Kidney epithelial cell (primary cell): ENCODE measurements around the gene PLXND1. TPM values are rescaled to one million over a fixed set of nuclear protein-coding genes. Genes with fewer than 3 reads are reported as not detected.

Source experiments
- DNase-seq: peaks from one replicate; pipeline ENCODE4 v3.0.0-alpha.2; 2010; ENCODE audit warnings: low read depth
- H3K27me3 ChIP-seq: 2 replicates; pipeline ENCODE4 v1.6.0; 2011; ENCODE audit warnings: low read length; ENCODE audit not compliant: control insufficient read depth, insufficient read depth
- H3K36me3 ChIP-seq: 2 replicates; pipeline ENCODE4 v1.5.1; 2011; ENCODE audit warnings: low read length; ENCODE audit not compliant: control insufficient read depth, insufficient read depth
- H3K4me3 ChIP-seq: 2 replicates; pipeline ENCODE4 v1.5.1; 2011; ENCODE audit warnings: low read depth, mild to moderate bottlenecking, control low read depth, low read length
- total RNA-seq: library from RNA; depleted of rRNA; stranded (reverse); fragments of >200 nt; gene quantifications from 2 replicates; pipeline ENCODE4 v1.2.3, GENCODE V29; 2015
- TF ChIP-seq, protein P1 (sequence below): IDR thresholded peaks from 2 replicates; pipeline ENCODE4 v1.5.1; 2011; ENCODE audit warnings: mild to moderate bottlenecking, moderate library complexity, low read length, control low read depth, inconsistent platforms; ENCODE audit not compliant: insufficient read depth, poor library complexity, severe bottlenecking

The PLXND1 gene
- total RNA-seq, 1 donor from 2014 or later, result 103 TPM

DNA sequence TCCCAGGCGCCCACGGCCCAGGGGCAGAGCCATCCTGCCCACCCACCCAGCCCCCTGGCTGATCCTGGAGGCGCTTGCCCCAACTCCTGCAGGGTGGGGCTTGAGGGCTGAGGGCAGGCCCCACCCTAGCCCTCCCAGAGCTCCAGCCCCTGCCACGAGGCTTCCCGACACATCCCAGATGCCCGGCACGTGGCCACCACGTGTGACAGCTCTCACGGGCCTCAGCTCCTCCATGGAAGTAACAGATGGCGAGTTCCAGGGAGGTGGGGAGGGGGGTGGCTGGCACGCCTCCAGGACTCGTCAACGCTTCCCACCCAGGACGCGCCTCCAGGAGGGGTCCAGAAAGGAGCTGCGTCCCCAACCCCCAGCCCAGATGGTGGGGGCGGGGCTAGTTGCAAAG is 29.1 kb downstream of the PLXND1 start:
- peaks cover 1% of the 10 kb centered on the region for H3K36me3 ChIP-seq
- no peaks in the 10 kb centered on the region for H3K27me3 ChIP-seq
- TF ChIP-seq, protein P1, sequence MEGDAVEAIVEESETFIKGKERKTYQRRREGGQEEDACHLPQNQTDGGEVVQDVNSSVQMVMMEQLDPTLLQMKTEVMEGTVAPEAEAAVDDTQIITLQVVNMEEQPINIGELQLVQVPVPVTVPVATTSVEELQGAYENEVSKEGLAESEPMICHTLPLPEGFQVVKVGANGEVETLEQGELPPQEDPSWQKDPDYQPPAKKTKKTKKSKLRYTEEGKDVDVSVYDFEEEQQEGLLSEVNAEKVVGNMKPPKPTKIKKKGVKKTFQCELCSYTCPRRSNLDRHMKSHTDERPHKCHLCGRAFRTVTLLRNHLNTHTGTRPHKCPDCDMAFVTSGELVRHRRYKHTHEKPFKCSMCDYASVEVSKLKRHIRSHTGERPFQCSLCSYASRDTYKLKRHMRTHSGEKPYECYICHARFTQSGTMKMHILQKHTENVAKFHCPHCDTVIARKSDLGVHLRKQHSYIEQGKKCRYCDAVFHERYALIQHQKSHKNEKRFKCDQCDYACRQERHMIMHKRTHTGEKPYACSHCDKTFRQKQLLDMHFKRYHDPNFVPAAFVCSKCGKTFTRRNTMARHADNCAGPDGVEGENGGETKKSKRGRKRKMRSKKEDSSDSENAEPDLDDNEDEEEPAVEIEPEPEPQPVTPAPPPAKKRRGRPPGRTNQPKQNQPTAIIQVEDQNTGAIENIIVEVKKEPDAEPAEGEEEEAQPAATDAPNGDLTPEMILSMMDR, result no peak
- no peak overlapping the region for H3K4me3 ChIP-seq
- DNase-seq, result no peak

DNA sequence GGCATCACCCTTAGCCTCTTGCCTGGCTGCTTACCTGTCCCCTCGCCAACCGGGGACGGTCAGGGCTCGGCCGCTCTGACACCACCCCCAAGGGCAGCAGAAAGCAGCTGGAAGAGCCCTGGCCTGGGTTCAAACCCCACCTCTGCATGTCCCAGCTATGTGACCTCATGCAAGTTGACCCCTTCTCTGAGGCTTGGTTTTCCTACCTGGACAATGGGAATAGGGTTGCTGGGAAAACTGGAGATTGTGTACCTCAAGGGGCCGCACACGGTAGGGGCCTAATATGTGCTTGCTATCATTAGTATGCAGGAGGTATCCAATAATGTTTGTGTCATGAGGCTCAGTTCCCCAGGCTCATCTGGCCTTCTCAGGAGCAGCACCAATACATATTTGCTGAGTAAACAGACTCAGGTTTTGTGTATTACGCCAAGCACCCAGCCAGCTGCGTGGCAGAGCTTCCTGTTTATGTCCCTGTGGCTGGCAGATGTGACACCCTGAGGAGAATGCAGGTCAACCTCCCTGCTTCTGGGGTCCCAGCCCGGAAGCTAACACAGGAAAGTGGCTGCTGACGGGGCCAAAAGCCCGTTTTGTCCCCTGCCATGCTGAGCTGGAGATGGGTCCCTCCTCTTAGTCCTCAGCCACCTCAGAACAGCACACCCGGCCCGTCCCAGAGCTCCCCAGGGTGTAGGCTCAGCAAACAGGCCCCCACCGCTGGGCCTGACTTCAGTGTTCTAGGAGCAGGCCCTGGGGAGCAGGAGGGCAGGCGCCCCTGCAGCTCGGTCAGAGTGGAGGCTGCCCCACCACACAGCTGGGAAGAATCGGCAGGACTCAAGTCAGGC is 29.7 kb downstream of the PLXND1 start:
- TF ChIP-seq, protein P1, result no peak
- H3K36me3 ChIP-seq, result peaks cover 1% of the 10 kb centered on the region
- no peak for DNase-seq
- no peaks in the 10 kb centered on the region for H3K27me3 ChIP-seq
- H3K4me3 ChIP-seq, result no peak overlapping the region

DNA sequence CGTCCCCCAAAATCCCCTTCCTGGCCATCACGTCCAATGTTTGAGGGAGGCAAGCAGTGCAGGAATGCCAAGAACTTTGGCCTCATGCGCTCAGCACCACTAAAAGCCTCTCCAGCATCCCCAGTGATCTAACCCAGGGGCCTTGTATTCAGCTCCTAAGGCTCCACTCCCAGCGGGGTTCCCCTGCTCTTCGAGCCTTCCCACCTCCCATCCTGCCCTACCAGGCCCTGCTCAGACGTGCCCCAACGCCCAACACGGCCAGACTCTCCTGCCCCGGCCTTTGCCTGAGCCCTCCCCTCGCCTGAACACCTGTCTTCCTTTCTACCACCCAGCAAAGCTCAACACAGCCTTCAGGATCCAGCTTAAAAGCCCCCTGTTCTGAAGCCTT is 30.5 kb downstream of the PLXND1 start:
- DNase-seq, result no peak
- TF ChIP-seq, protein P1, result no peak

DNA sequence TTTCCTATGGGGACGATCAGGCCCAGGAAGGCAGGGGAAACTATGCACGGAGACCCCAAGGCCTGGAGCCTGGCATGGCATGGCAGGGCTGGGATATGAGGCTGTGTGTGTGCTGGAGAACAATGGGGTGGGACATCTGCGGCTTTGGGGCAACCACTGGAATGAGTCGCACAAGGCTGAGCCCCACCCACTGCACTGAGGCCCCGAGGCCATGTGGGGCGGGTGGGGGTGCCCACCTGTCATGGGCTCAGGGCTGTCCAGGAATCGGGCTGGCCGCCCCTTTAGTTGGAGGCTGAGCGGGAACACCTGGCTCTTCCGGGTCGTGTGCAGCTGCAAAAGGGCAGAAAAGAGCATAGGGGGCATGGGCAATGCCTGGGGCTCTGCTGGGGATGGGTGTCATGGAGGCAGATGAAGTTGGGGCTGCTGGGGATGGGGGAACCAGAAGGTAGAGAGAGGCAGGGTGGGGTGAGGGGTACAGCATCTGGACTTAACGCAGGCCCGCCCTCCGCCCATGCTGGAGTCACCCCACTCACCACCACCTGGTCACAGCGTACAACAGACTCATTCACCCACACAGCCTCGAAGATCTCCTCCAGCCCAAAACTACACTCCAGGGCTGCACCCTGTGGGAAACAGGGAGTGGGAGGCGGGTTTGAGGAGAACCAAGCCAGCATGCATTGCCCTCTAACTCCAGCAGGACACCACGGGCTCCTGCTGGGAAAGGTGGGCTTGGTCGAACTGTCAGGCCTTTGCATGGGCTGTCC is 31.1 kb downstream of the PLXND1 start:
- H3K27me3 ChIP-seq, result no peaks in the 10 kb centered on the region
- no peak overlapping the region for H3K4me3 ChIP-seq
- TF ChIP-seq, protein P1, result peak; percentile 3
- DNase-seq, result no peak
- H3K36me3 ChIP-seq, result peaks cover 1% of the 10 kb centered on the region

More for the DNA sequence above, 30.5 kb downstream of the PLXND1 start:
- no peaks in the 10 kb centered on the region for H3K27me3 ChIP-seq
- no peak overlapping the region for H3K4me3 ChIP-seq
- peaks cover 1% of the 10 kb centered on the region for H3K36me3 ChIP-seq

DNA sequence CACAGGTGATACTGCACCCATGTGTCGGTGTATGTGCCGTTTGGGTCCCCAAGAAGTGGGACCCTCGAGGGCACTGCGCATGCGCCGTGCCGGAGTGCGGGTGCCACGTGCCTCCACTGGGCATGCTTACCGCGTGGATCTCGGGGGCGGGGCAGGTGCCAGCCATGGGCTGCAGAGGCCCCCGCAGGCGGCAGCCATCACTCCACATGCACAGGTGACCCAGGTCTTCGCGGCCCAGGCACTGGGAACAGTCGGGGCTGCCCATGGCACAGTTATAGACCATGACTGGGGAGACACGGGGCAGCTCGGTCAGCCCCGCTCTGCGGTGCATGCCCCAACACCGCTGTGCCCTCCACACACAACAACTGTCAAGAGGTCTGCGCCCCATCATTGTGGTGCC is 32.3 kb downstream of the PLXND1 start:
- Histone ChIP-seq H3K4me3 (no peak overlapping the region), H3K27me3 (no peaks in the 10 kb centered on the region), H3K36me3 (peaks cover 1% of the 10 kb centered on the region)
- TF ChIP-seq, protein P1, result no peak
- DNase-seq, result no peak
